GM18873 (cell line): Measurements from ENCODE around the gene LCN9.
"Not testable (repeated sequence)": the region's sequence is repeated elsewhere in the genome, so short reads cannot be mapped to it uniquely, and the experiment has no call there.

Source experiments
- ATAC-seq: cut with Tn5 transposase; IDR thresholded peaks from one replicate; pipeline ENCODE4 v1.9.1; 2021; ENCODE audit warnings: mild to moderate bottlenecking, moderate library complexity, moderate number of reproducible peaks; ENCODE audit not compliant: unreplicated experiment, low FRiP score

The LCN9 gene

GRCh38 chr9:135644631-135645218, 18.4 kb upstream of the LCN9 start:
- ATAC-seq: no peak

DNA sequence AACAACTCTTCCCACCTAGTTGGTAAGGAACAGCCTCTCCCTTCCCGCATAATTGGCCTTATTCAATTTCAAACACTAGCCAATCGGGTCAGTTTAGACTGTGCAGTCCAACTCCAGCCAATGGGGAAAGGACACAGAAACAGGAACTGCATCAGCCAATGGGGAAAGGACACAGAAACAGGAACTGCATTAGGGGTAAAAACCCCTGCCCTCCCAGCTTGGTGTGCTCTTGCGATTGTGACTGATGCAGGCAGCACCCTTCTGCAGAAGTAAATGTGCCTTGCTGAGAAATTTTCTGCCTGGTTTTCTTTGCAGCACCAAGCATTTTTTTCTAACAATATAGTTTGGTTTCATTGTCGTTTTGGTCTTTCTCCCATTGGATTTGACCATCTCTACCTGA, 15.2 kb upstream of the LCN9 start:
- no peak for ATAC-seq

DNA sequence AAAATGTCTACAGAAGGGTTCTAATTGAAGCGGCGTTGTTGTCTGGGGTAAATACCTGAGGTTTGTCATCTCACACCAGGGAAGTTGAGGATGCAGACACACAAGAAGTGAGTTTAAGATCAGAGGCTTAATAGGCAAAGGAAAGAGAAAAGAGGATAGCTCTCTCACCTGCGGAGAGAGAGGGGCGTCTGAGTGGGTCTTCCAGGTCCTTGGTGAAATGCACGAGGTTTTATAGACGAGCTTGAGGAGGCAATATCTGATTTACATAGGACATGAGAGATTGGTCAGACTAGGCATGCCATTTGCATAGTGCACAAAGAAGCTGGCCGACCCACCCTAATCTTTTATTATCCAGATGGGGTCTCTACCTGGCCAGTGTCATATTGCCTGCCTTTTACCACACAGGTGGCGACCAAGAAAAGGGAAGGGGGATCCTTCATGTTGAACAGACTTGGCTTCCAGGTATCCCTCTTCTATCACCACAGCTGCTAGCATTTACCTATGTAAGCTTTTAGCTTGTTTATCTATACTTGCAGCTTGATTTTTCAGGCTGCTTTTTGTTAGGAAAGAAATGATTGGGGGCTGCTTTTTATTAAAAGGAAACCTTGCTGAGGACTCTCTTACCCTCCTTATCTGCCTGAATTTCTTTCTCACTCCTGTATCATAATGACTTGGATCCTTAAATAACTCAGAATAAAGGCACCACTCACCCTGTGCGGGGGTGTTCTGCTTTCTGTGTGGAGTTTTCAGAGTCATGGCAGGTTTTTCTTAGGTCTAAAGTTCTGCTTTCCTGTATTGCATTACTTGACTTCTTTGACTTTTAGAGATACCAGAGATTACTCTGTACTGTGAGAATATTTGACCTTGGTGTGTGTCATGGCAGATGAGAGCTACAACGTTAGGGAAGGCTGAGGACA, 14.4 kb upstream of the LCN9 start:
- ATAC-seq: no peak

- ATAC-seq: no peak
Measured at GRCh38 chr9:135649508-135649907, 13.6 kb upstream of the LCN9 start.

GRCh38 chr9:135650408-135650807, 12.7 kb upstream of the LCN9 start:
- no peak for ATAC-seq

GRCh38 chr9:135655317-135655716, 7.8 kb upstream of the LCN9 start:
- no peak for ATAC-seq

DNA sequence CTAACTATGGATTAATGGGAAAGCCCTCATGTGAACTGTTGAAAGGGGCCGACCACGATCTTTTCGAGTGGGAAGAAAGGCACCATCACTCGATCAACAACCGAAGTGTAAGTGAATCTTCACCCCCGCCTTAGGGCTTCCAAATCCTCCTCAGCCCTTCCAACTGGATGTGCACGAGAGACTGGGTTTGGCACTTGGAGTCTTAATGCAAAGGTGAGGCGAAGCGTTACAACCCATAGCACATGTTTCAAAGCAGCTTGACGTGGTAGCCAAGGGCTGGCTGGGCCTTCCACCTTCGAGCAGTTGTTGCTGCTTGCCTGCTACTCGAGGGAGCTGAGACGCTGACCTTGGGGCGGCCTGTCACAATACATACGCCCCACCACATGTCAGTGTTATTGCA, 5.7 kb upstream of the LCN9 start:
- no peak for ATAC-seq

DNA sequence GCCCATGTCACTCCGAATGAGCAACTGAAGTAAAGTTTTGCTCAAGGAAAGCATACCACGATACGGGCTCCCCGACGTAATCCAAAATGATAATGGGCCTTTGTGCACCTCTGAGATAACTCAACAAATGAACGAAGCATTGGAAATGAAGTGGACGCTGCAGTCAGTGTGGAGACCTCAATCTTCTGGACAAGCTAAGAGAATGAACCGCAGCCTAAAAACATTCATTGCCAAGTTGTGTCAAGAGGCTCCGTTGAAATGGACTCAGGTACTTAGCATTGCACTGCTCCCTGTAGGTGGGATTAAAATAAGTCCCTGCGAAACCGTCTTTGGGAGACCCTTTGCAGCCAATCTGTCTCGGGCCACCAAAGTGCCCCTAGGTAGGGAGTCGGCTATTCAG, 3.9 kb upstream of the LCN9 start:
- ATAC-seq: no peak

DNA sequence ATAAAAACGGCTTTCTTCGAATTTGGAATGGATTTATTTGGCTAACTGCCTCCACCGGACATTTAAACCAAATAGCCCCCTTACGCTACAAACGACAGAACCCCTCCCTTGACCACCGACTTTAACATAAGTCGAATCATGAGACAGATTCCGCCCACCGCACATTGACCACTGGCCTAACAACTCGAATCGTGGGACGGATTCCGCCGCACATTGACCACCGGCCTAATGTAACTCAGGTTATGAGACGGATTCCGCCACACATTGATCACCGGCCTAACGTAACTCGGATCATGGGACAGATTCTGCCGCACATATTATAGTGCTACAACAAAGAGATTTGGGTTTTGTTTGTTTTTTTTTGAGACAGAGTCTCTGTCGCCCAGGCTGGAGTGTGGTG, 2.7 kb upstream of the LCN9 start:
- no peak for ATAC-seq

DNA sequence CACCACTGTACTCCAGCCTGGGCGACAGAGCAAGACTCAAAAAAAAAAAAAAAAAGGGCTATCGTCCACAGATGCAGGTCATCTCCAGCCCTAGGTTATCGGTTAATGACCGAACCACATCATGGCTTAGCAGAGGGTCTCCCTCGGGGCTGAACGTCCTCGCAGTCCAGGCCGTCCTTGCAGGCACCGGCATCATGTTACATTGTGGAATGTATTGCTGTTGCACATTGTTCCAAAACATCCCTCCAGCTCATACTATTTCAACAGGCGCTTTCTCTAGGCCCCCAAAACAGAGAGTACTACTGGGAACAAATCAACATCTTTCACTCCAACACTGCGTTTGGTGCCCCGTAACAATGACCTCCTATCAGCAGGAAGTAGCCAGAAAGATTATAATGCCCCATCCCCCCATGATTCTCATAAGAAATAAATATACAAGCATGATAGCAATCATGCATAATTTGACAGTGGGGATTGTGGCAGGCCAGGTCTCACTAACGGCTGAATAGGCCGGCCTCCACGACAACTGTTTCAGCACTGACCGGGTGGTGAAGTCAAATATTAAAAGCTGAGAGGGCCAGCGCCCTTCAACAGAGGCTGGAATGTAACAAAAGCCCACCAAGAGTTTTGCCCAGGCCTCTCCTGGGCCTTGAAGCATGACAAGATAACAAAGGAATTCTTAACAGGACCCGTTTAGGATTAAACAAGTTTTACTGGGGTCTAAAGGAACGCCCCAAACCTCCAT, 1.1 kb upstream of the LCN9 start:
- ATAC-seq: no peak

DNA sequence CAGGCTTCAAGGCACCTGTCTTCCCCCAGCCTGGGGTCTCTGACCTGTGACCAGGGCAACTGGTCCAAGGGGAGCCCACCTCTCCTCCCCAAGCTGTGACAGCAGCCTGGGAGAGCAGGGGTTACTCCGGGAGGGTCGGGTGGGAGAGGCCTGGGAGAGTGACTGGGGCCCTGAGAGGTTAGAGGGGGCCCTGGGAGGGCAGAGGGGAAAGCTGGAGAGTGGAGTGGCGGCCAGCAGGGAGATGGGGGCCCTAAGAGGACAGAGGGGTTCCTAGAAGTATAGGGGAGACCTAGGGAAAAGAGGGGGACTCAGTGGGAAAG, 302 bp downstream of the LCN9 start:
- no peak for ATAC-seq

- no peak for ATAC-seq
Measured at GRCh38 chr9:135663857-135664256, 748 bp downstream of the LCN9 start.

- ATAC-seq: no peak
Measured at GRCh38 chr9:135664266-135664665, 1.2 kb downstream of the LCN9 start.

DNA sequence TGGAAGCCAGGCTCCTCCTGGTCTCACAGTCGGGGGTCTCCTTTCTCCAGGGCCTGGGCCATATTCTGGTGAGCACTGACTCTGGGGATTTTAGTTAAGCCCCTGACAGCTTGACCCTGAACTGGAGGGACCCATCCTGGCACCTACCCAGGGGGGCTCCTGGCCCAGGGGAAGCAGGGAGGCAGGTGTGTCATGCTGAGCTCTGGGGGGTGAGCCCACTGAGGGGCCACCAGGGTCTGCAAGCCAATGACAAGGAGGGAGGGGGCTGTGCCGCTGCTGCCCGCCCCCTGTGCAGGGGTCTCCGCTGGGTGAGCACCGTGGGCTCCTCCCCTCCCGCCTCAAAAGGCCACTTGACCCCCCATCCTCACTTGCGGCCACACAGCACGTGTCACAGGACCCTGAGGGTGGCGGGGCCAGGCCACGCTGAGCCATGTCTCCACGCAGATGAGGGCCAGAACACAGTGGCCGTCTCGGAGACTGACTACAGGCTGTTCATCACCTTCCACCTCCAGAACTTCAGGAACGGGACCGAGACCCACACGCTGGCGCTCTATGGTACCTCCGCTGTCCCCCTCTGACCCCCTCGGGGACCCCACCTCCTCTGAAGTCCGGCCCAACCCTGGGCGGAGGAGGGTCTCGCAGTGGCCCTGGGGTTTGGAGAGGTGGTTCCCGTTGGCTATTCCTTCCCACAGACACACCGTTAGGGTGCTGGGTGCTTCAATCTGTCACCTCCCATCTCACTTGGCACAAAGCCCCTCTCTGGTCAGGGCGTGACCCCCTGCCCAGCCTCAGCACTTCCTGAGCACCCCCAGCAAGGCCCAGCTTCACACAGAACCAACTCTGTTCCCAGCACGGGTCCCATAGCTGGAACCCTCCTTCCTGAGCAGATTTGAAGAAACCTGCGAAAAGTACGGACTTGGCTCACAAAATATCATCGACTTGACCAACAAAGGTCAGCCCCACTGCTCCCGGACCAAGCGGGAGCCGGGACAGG, 2.0 kb downstream of the LCN9 start:
- ATAC-seq: no peak

- ATAC-seq: no peak
Measured at GRCh38 chr9:135665795-135666189, 2.7 kb downstream of the LCN9 start.

- ATAC-seq: no peak
Measured at GRCh38 chr9:135666534-135667462, 3.7 kb downstream of the LCN9 start.

GRCh38 chr9:135667463-135668001, 4.4 kb downstream of the LCN9 start:
- no peak for ATAC-seq

GRCh38 chr9:135669018-135669417, 5.9 kb downstream of the LCN9 start:
- not testable (repeated sequence) for ATAC-seq
